Measurements from ENCODE around the gene CERS4.

GRCh38 chr19:8311461-8312260, 102.5 kb downstream of the CERS4 start:
- TF ChIP-seq CTCF (IDR thresholded peaks at IDR 0.05) (no peak), RFX5 (IDR thresholded peaks at IDR 0.05; ENCODE audit: low read length) (no peak)
